MM.1S (cell line): Measurements from ENCODE around the gene ZNF22.

ENCODE experiments used
- EZH2 ChIP-seq: fragments of 300-600 bp; sonication (generic); optimal IDR thresholded peaks from 2 replicates; pipeline ENCODE3; 2017; ENCODE audit warnings: low read depth, mild to moderate bottlenecking, antibody characterized with exemption, low read length, mixed read lengths
- TF ChIP-seq, protein P1 (sequence below): fragments of 300-600 bp; sonication (generic); IDR thresholded peaks from 2 replicates; pipeline ENCODE4 v1.5.1; 2016; ENCODE audit warnings: antibody characterized with exemption, low read length, mixed read lengths

DNA sequence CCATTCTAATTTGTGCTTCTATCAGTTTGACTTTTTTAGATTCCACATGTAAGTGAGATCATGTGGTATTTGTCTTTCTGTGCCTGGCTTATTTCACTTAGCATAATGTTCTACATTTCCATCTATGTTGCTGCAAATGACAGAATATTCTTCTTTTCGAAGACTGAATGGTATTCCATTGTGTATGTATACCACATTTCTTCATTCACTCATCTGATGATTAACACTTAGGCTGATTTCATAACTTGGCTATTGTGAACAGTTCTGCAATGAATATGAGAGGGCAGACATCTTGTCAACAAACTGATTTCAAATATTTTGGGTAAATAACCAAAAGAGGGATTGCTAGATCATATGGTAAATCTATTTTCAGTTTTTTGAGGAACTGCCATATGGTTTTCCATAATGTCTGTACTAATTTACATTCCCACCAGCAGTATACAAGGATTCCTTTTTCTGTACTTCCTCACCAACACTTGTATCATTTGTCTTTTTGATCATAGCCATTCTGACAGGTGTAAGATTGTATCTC lies 52.9 kb downstream of the ZNF22 start:
- TF ChIP-seq, protein P1, sequence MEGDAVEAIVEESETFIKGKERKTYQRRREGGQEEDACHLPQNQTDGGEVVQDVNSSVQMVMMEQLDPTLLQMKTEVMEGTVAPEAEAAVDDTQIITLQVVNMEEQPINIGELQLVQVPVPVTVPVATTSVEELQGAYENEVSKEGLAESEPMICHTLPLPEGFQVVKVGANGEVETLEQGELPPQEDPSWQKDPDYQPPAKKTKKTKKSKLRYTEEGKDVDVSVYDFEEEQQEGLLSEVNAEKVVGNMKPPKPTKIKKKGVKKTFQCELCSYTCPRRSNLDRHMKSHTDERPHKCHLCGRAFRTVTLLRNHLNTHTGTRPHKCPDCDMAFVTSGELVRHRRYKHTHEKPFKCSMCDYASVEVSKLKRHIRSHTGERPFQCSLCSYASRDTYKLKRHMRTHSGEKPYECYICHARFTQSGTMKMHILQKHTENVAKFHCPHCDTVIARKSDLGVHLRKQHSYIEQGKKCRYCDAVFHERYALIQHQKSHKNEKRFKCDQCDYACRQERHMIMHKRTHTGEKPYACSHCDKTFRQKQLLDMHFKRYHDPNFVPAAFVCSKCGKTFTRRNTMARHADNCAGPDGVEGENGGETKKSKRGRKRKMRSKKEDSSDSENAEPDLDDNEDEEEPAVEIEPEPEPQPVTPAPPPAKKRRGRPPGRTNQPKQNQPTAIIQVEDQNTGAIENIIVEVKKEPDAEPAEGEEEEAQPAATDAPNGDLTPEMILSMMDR = no peak
- no peak for TF ChIP-seq EZH2
